Heart left ventricle (tissue), 16 donors: ENCODE results near the gene SH2D4B. TPM values are rescaled to one million over a fixed set of nuclear protein-coding genes. Genes with fewer than 3 reads are reported as not detected.

ENCODE experiments used
- ATAC-seq, 4 donors: fragments of 200-7000 bp; cut with Tn5 transposase; one replicate each; pipeline ENCODE4 v1.9.1; 2020 to 2022; ENCODE audit warnings: moderate library complexity in 4 of 4, mild to moderate bottlenecking in 3 of 4, moderate number of reproducible peaks in 1 of 4
- DNase-seq, 5 donors: peaks; one replicate each; pipeline ENCODE4 v3.0.0-alpha.2; 2020
- H3K27ac ChIP-seq, 12 donors: fragments of 200-600 bp; sonication (generic) in 4 of 12; one replicate each; pipeline versions ENCODE4 v1.5.0 to v1.8.0; 2016 to 2022; ENCODE audit warnings: mild to moderate bottlenecking in 2 of 12
- H3K27me3 ChIP-seq, 9 donors: fragments of 200-600 bp; sonication (generic) in 2 of 9; one replicate each; pipeline versions ENCODE4 v1.5.1 to v1.8.0; 2016 to 2022; ENCODE audit warnings: mild to moderate bottlenecking in 3 of 9
- H3K36me3 ChIP-seq, 9 donors: fragments of 200-600 bp; sonication (generic) in 2 of 9; one replicate each; pipeline versions ENCODE4 v1.5.0 to v1.8.0; 2018 to 2022; ENCODE audit warnings: mild to moderate bottlenecking in 2 of 9
- H3K4me1 ChIP-seq, 12 donors: fragments of 200-600 bp; sonication (generic) in 4 of 12; one replicate each; pipeline versions ENCODE4 v1.5.0 to v1.8.0; 2016 to 2022; ENCODE audit warnings: mild to moderate bottlenecking in 3 of 12
- H3K4me3 ChIP-seq, 12 donors: fragments of 200-600 bp; sonication (generic) in 4 of 12; one replicate each; pipeline versions ENCODE4 v1.5.0 to v1.8.0; 2017 to 2022; ENCODE audit warnings: mild to moderate bottlenecking in 9 of 12, moderate library complexity in 4 of 12
- H3K9me3 ChIP-seq, 12 donors: fragments of 200-600 bp; sonication (generic) in 4 of 12; one replicate each; pipeline versions ENCODE4 v1.5.0 to v1.8.0; 2016 to 2022; ENCODE audit warnings: mild to moderate bottlenecking in 1 of 12
- POLR2A ChIP-seq, 2 donors: fragments of 450-650 bp; IDR thresholded peaks; one replicate each; pipeline ENCODE4 v1.6.1; 2017; ENCODE audit warnings: antibody characterized with exemption in 2 of 2, mild to moderate bottlenecking in 2 of 2, moderate library complexity in 2 of 2
- WGBS, 4 donors: extraction: QIAGEN DNeasy Blood & Tissue Kit in 2 of 4; methylation state at CpG; one replicate each; pipeline versions ENCODE4 v1.1.5 to v1.1.7; 2013 to 2018; 5-methylcytosine and 5-hydroxymethylcytosine counted together
- intact Hi-C, 10 donors: fragments of 100-400 bp; cut with DNase I; formaldehyde crosslinking; loops; one replicate each; pipeline versions ENCODE4 v1.11.1 to v1.14.2; 2022
- polyA plus RNA-seq, 2 donors: library from polyadenylated mRNA; stranded (reverse); fragments of 200-250 nt; gene quantifications; one replicate each; pipeline ENCODE4 v1.2.3, GENCODE V29; 2013
- total RNA-seq, 9 donors: library from RNA; depleted of rRNA in 2 of 9; stranded (reverse); fragments of >200 nt in 2 of 9; fragmentation: NEBNext Ultra II Directional in 3 of 9; extraction: Animal tissue kit (Norgen Biotek cat#: 25700) in 3 of 9; gene quantifications; one replicate each; pipeline versions ENCODE4 v1.1.0 to v1.2.4, GENCODE V29; 2016 to 2023
- TF ChIP-seq, protein P1 (sequence below), 12 donors: fragments of 200-600 bp; sonication (generic) in 4 of 12; IDR thresholded peaks; one replicate each; pipeline versions ENCODE4 v1.5.0 to v1.8.0; 2018 to 2022; ENCODE audit warnings: antibody characterized with exemption in 12 of 12, mild to moderate bottlenecking in 5 of 12
- donor health status: ischemic (EF 13 %, LVEDD 7.1; RV severe dilation, severe dysfunction).
- donor health status: healthy with polysubstance abuse.
- donor health status: DM: no; HTN: yes; CAD: no.
- donor health status: DM: no; HTN: no; CAD: no.
- donor health status: ischemic (EF 25% LVEDD 6.9; RV normal size, moderate dysfunction).
- donor health status: ischemic (EF 25% LVEDD 5.7; RV mildly dilated, moderate dysfunction).
- donor health status: healthy.
- donor health status: DM: yes; HTN: yes; CAD: no.
- donor health status: ischemic (EF 35%, LVEDD 5.7; RV mildly dilated, moderate dysfunction).
- donor health status: nonischemic (EF 11% LVEDD 7.7; RV severe dilation, severe dysfunction).
- donor health status: DM: yes; HTN: yes; CAD: no.
- donor health status: PGD.
- donor health status: ischemic (EF 29% LVEDD 5.4; RV normal size, mild dysfunction).
- donor health status: nonischemic (EF 23%, LVEDD 6.1; RV moderate dilation, normal function).

The SH2D4B gene
- total and polyA plus RNA-seq, 11 donors, result 0.19 TPM; not detected in 10

DNA sequence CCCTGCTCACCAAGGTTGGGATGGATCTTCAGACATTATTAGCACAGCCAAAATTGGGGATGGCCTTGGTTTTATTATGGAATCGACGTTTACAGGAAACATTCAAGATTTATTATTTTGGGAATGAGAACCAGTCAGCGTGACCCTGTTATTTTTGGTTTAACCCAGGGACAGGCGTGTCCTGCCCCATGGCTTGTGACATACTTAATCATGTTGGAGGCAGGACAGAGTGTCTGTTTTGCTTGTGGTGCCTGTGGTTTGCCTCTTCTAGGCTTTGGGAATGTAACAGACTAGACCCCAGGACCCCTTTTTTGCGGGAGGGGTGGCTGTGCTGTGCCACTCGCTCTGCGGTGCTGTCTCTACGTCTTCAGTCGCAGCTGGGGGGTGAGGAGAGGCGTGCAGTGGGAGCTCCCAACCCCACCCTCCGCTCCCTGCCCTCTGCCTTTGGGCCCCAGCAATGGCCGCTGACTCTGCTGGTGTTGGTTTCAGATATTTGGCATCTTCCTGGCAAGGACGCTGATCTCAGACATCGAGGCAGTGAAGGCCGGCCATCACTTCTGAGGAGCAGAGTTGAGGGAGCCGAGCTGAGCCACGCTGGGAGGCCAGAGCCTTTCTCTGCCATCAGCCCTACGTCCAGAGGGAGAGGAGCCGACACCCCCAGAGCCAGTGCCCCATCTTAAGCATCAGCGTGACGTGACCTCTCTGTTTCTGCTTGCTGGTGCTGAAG, 20.1 kb upstream of the SH2D4B start:
- H3K27ac ChIP-seq, result peak overlapping the region; percentile 38 to 73 (median 56)
- H3K36me3 ChIP-seq, result peaks cover 0 to 89% (median 70%) of the 10 kb centered on the region in 9 donors
- H3K4me3 ChIP-seq, result no peak overlapping the region
- 83 to 89% (median 87%) methylated on average over 8 to 21 of the region's 21 CpGs for whole genome bisulfite sequencing, 4 donors
- no peaks in the 10 kb centered on the region for H3K9me3 ChIP-seq
- DNase-seq, result no peak
- peaks cover 3 to 45% (median 31%) of the 10 kb centered on the region in 12 donors for H3K4me1 ChIP-seq
- intact Hi-C loops, result no loop called here
- TF ChIP-seq, protein P1, sequence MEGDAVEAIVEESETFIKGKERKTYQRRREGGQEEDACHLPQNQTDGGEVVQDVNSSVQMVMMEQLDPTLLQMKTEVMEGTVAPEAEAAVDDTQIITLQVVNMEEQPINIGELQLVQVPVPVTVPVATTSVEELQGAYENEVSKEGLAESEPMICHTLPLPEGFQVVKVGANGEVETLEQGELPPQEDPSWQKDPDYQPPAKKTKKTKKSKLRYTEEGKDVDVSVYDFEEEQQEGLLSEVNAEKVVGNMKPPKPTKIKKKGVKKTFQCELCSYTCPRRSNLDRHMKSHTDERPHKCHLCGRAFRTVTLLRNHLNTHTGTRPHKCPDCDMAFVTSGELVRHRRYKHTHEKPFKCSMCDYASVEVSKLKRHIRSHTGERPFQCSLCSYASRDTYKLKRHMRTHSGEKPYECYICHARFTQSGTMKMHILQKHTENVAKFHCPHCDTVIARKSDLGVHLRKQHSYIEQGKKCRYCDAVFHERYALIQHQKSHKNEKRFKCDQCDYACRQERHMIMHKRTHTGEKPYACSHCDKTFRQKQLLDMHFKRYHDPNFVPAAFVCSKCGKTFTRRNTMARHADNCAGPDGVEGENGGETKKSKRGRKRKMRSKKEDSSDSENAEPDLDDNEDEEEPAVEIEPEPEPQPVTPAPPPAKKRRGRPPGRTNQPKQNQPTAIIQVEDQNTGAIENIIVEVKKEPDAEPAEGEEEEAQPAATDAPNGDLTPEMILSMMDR (IDR thresholded peaks at IDR 0.05), result no peak
- no peak for TF ChIP-seq POLR2A (IDR thresholded peaks at IDR 0.05)
- peak in 2 of 4 donors; percentile 24 for ATAC-seq
- no peaks in the 10 kb centered on the region for H3K27me3 ChIP-seq

DNA sequence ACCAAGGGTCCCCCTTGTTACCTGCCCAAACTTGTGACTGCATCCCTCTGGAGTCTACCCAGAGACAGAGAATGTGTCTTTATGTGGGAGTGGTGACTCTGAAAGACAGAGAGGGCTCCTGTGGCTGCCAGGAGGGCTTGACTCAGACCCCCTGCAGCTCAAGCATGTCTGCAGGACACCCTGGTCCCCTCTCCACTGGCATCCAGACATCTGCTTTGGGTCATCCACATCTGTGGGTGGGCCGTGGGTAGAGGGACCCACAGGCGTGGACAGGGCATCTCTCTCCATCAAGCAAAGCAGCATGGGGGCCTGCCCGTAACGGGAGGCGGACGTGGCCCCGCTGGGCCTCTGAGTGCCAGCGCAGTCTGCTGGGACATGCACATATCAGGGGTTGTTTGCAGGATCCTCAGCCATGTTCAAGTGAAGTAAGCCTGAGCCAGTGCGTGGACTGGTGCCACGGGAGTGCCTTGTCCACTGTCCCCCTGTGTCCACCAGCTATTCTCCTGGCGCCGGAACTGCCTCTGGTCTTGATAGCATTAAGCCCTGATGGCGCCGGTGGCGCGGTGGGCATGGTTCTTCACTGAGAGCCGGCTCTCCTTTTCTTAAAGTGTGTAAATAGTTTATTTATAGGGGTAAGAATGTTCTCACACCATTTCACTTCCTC, 19.4 kb upstream of the SH2D4B start:
- intact Hi-C loops, result no loop called here
- WGBS, 4 donors, result 89 to 94% (median 92%) methylated on average over 16 to 17 of the region's 17 CpGs
- ATAC-seq (no peak), DNase-seq (peak in 1 of 5 donors; percentile 27)
- Histone ChIP-seq H3K36me3 (peaks cover 0 to 82% (median 63%) of the 10 kb centered on the region in 9 donors), H3K27ac (peak overlapping the region; percentile 28 to 67 (median 56)), H3K27me3 (no peaks in the 10 kb centered on the region), H3K4me1 (peaks cover 3 to 45% (median 31%) of the 10 kb centered on the region in 12 donors), H3K9me3 (no peaks in the 10 kb centered on the region), H3K4me3 (no peak overlapping the region)
- no peak for TF ChIP-seq POLR2A (IDR thresholded peaks at IDR 0.05)
- TF ChIP-seq, protein P1 (IDR thresholded peaks at IDR 0.05), result no peak

DNA sequence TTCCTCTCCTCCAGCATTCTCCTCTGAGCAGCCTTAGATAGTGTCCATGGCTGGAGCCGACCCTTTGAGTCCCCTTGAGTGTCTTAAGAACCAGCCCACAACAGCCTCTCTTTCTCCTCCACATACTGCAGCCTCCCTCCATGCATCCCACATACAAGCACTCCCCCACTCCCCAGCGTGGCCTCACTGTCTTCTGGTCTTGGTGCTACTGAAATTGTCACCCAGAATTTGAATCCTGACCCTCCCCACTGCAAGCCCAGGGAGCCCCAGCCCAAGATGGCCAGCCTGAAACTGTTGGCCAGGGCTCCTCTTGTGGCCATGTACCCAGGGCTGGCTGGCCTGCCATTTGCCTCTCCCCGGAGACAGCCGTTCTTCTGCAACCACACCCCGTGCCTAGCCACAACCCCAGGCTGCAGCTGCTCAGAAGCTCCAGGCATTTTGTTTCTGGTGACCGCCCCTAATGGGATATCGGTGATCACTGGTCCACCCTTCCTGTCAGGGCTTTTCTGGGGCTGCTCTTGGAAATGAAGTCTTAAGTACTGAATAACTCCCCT, 18.8 kb upstream of the SH2D4B start:
- Histone ChIP-seq H3K27me3 (no peaks in the 10 kb centered on the region), H3K9me3 (no peaks in the 10 kb centered on the region), H3K4me1 (peaks cover 3 to 49% (median 31%) of the 10 kb centered on the region in 12 donors), H3K4me3 (no peak overlapping the region), H3K27ac (peak overlapping the region in 11 of 12 donors; percentile 3 to 67 (median 56)), H3K36me3 (peaks cover 0 to 76% (median 57%) of the 10 kb centered on the region in 9 donors)
- peak in 3 of 5 donors; percentile 45 to 70 (median 55) for DNase-seq
- intact Hi-C loops, result no loop called here
- TF ChIP-seq POLR2A (IDR thresholded peaks at IDR 0.05), result no peak
- TF ChIP-seq, protein P1 (IDR thresholded peaks at IDR 0.05), result no peak
- 48 to 58% (median 55%) methylated on average over 7 of the region's 7 CpGs for WGBS, 4 donors
- peak; percentile 32 to 79 (median 56) for ATAC-seq
